Kidney capillary endothelial cell (primary cell): Measurements from ENCODE around the gene CALCOCO2.
"Not testable (repeated sequence)": the region's sequence is repeated elsewhere in the genome, so short reads cannot be mapped to it uniquely, and the experiment has no call there.

Source experiments
- DNase-seq: peaks from one replicate; pipeline ENCODE4 v3.0.0-alpha.2; 2018; ENCODE audit warnings: low spot score

Gene CALCOCO2

GRCh38 chr17:48830840-48831548 is at the start of gene CALCOCO2:
Gene CALCOCO2, plus strand, starts transcription at chr17:48831035. Its CDS starts 10,673 bp downstream, at chr17:48841708.
- peak; percentile 89 for DNase-seq

GRCh38 chr17:48787828-48788227 is 43.0 kb upstream of the CALCOCO2 start:
- no peak for DNase-seq

GRCh38 chr17:48790607-48791127 is 40.2 kb upstream of the CALCOCO2 start:
- no peak for DNase-seq

GRCh38 chr17:48791128-48792032 is 39.5 kb upstream of the CALCOCO2 start:
- peak; percentile 78 for DNase-seq

- DNase-seq: no peak
Measured at GRCh38 chr17:48792033-48792798, 38.6 kb upstream of the CALCOCO2 start.

GRCh38 chr17:48795444-48796162 is 35.2 kb upstream of the CALCOCO2 start:
- DNase-seq: no peak

- not testable (repeated sequence) for DNase-seq
Measured at GRCh38 chr17:48796163-48796522, 34.7 kb upstream of the CALCOCO2 start.

GRCh38 chr17:48799069-48799723 is 31.6 kb upstream of the CALCOCO2 start:
- DNase-seq: no peak

GRCh38 chr17:48800626-48801217 is 30.1 kb upstream of the CALCOCO2 start:
- no peak for DNase-seq

- peak; percentile 46 for DNase-seq
Measured at GRCh38 chr17:48804936-48805411, 25.9 kb upstream of the CALCOCO2 start.

- DNase-seq: no peak
Measured at GRCh38 chr17:48809182-48809581, 21.7 kb upstream of the CALCOCO2 start.

GRCh38 chr17:48812001-48812400 is 18.8 kb upstream of the CALCOCO2 start:
- DNase-seq: no peak

GRCh38 chr17:48814504-48814903 is 16.3 kb upstream of the CALCOCO2 start:
- DNase-seq: peak; percentile 40

- no peak for DNase-seq
Measured at GRCh38 chr17:48815311-48815710, 15.5 kb upstream of the CALCOCO2 start.

- no peak for DNase-seq
Measured at GRCh38 chr17:48816438-48816773, 14.4 kb upstream of the CALCOCO2 start.

- DNase-seq: peak; percentile 41
Measured at GRCh38 chr17:48816774-48817590, 13.9 kb upstream of the CALCOCO2 start, which contains the start of gene TTLL6. Gene TTLL6, minus strand, starts transcription at chr17:48817229. Its CDS starts 157 bp downstream, at chr17:48817072.

GRCh38 chr17:48818361-48818841 is 12.4 kb upstream of the CALCOCO2 start:
- no peak for DNase-seq

- no peak for DNase-seq
Measured at GRCh38 chr17:48819466-48819865, 11.4 kb upstream of the CALCOCO2 start.

- DNase-seq: not testable (repeated sequence)
Measured at GRCh38 chr17:48820936-48821335, 9.9 kb upstream of the CALCOCO2 start.
